Measurements from ENCODE around the gene P2RX2.

- no peak for TF ChIP-seq CTCF (IDR thresholded peaks at IDR 0.05; ENCODE audit: poor library complexity)
- TF ChIP-seq EZH2 (IDR thresholded peaks at IDR 0.05; ENCODE audit: borderline replicate concordance): no peak
- TF ChIP-seq EZH2phosphoT487 (IDR thresholded peaks at IDR 0.05; ENCODE audit: low read depth, severe bottlenecking, unreplicated experiment): no peak
Measured at GRCh38 chr12:132592282-132592970, 26.1 kb upstream of the P2RX2 start.

Data from hepatocyte (in vitro differentiated cells).